Measurements from ENCODE around the gene ZNF107. TPM values are rescaled to one million over a fixed set of nuclear protein-coding genes. Genes with fewer than 3 reads are reported as not detected.

Gene ZNF107
- total and polyA plus RNA-seq, 2 of the 13 experiments (the other 11 are each of a cell fraction or from before 2014, with no cell fraction given): 2.5 to 5.4 TPM

GRCh38 chr7:64665980-64666662 lies at the start of gene ZNF107 (continued):
- peak; percentile 76 for TF ChIP-seq ZNF280B (CRISPR knock-in tag; IDR thresholded peaks at IDR 0.05; ENCODE audit: borderline replicate concordance)
- TF ChIP-seq ZNF543 (CRISPR knock-in tag; IDR thresholded peaks at IDR 0.05): no peak
- no peak for TF ChIP-seq ZNF816 (CRISPR knock-in tag; IDR thresholded peaks at IDR 0.05; ENCODE audit: borderline replicate concordance)
- no peak for TF ChIP-seq ZBTB14 (CRISPR knock-in tag; IDR thresholded peaks at IDR 0.05)
- no peak for TF ChIP-seq ATF5 (CRISPR knock-in tag; IDR thresholded peaks at IDR 0.05; ENCODE audit: low read depth)
- no peak for TF ChIP-seq RBM22 (optimal IDR thresholded peaks at IDR 0.05; ENCODE audit: low read length)
- TF ChIP-seq ZFP37 (CRISPR knock-in tag; IDR thresholded peaks at IDR 0.05; ENCODE audit: borderline replicate concordance): no peak
- TF ChIP-seq RFX1 (IDR thresholded peaks at IDR 0.05): no peak
- TF ChIP-seq ZFP36L1 (CRISPR knock-in tag; IDR thresholded peaks at IDR 0.05): no peak
- TF ChIP-seq CBX1 (IDR thresholded peaks at IDR 0.05; ENCODE audit: low read depth): no peak
- TF ChIP-seq ZNF660 (CRISPR knock-in tag; IDR thresholded peaks at IDR 0.05; ENCODE audit: borderline replicate concordance, low read depth): no peak
- no peak for TF ChIP-seq ZNF335 (CRISPR knock-in tag; IDR thresholded peaks at IDR 0.05)
- no peak for TF ChIP-seq ZBTB10 (CRISPR knock-in tag; IDR thresholded peaks at IDR 0.05; ENCODE audit: borderline replicate concordance)
- no peak for TF ChIP-seq ZNF850 (CRISPR knock-in tag; conservative IDR thresholded peaks at IDR 0.05)
- TF ChIP-seq ZNF878 (CRISPR knock-in tag; IDR thresholded peaks at IDR 0.05): no peak
- no peak for TF ChIP-seq SKI (IDR thresholded peaks at IDR 0.05; ENCODE audit: partially characterized antibody)
- no peak for TF ChIP-seq ZNF607 (CRISPR knock-in tag; IDR thresholded peaks at IDR 0.05; ENCODE audit: borderline replicate concordance)
- TF ChIP-seq ZNF235 (CRISPR knock-in tag; IDR thresholded peaks at IDR 0.05; ENCODE audit: borderline replicate concordance): no peak
- TF ChIP-seq ZNF496 (CRISPR knock-in tag; IDR thresholded peaks at IDR 0.05; ENCODE audit: insufficient replicate concordance): no peak
- TF ChIP-seq TCF12 (IDR thresholded peaks at IDR 0.05): no peak
- TF ChIP-seq TCF12 (CRISPR knock-in tag; IDR thresholded peaks at IDR 0.05): no peak
- TF ChIP-seq ZZZ3 (CRISPR knock-in tag; IDR thresholded peaks at IDR 0.05; ENCODE audit: borderline replicate concordance): no peak
- no peak for TF ChIP-seq ARNTL (CRISPR knock-in tag; IDR thresholded peaks at IDR 0.05)
- no peak for TF ChIP-seq ZNF24 (IDR thresholded peaks at IDR 0.05)
